Measurements from ENCODE around the gene PDXDC1. TPM values are rescaled to one million over a fixed set of nuclear protein-coding genes. Genes with fewer than 3 reads are reported as not detected.
"Not testable (repeated sequence)": the region's sequence is repeated elsewhere in the genome, so short reads cannot be mapped to it uniquely, and the experiment has no call there.

PDXDC1 gene
- total and polyA plus RNA-seq, 12 donors, result 24.9 to 88.5 (median 69.4) TPM

GRCh38 chr16:15046692-15047376 is 72.0 kb downstream of the PDXDC1 start:
- DNase-seq, result no peak
- no peak for ATAC-seq
- 96 to 97% methylated on average over 21 of the region's 21 CpGs for WGBS, 2 donors
- Histone ChIP-seq H3K4me3 (no peak overlapping the region), H3K9me3 (no peaks in the 10 kb centered on the region), H3K27ac (no peak overlapping the region), H3K4me1 (peaks cover 0 to 17% (median 5%) of the 10 kb centered on the region in 9 donors), H3K27me3 (no peaks in the 10 kb centered on the region), H3K36me3 (peaks cover 0 to 54% (median 0%) of the 10 kb centered on the region in 9 donors)
- no peak for TF ChIP-seq CTCF (IDR thresholded peaks at IDR 0.05)
- intact Hi-C loops (cut with DNase I), result no loop called here

DNA sequence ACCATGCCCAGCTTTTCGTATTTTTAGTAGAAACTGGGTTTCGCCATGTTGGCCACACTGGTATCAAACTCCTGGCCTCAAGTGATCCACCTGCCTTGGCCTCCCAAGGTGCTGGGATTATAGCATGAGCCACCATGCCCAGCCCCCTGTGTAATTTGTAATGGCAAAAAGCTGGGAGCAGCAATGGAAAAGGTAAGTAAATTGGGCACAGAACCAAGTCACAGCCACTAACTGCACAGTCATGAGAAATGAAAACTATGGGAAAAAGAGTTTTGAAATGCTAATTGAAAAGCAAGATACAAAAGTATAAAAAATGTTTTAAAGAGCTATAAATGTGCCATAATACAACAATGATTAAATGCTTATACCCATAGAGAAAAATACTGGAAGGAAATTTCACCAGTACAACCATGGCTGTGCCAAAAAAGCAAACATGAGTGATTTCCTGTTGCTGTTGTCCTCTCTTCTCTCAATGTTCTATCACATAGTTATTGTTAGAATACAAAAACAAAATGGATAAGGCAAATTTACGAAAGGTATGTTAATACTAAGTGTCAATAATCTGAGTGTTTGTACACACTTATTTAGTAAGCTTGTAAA is 74.9 kb downstream of the PDXDC1 start:
- H3K36me3 ChIP-seq, result peaks cover 0 to 31% (median 0%) of the 10 kb centered on the region in 9 donors
- no peak overlapping the region for H3K27ac ChIP-seq
- H3K4me1 ChIP-seq, result peaks cover 0 to 33% (median 7%) of the 10 kb centered on the region in 9 donors
- ATAC-seq (no peak), DNase-seq (no peak)
- no peak for TF ChIP-seq CTCF (IDR thresholded peaks at IDR 0.05)
- H3K27me3 ChIP-seq, result no peaks in the 10 kb centered on the region
- WGBS, 2 donors, result 88 to 91% methylated on average over 3 of the region's 3 CpGs
- H3K9me3 ChIP-seq, result no peaks in the 10 kb centered on the region
- intact Hi-C loops (cut with DNase I), result no loop called here
- H3K4me3 ChIP-seq, result no peak overlapping the region

- WGBS, 2 donors, result 92 to 100% methylated on average over 1 of the region's 1 CpG
- intact Hi-C loops (cut with DNase I); H3K27me3 ChIP-seq: not testable (repeated sequence)
These were observed 75.6 kb downstream of the PDXDC1 start for GRCh38 chr16:15050440-15050839.

DNA sequence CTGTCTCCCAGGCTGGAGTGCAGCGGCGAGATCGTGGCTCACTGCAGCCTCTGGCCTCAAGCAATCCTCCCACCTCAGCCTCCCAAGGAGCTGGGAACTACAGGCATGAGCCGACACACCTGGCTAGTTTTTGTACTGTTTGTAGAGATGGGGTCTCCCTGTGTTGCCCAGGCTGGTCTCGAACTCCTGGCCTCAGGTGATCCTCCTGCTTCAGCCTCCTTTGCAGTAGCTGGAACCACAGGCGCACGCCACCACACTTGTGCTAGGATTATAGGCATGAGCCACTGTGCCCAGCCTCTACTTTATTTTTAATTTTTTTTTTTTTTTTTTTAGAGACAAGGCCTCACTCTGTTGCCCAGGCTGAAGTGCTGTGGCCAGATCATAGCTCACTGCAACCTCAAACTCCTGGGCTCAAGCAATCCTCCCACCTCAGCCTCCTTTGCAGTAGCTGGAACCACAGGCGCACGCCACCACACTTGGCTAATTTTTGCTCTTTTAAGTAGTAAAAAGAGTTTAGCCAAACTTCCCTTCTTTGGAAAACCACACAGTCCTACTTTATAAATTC is 76.6 kb downstream of the PDXDC1 start:
- intact Hi-C loops (cut with DNase I), result no loop called here
- Histone ChIP-seq H3K27ac (no peak overlapping the region), H3K9me3 (no peaks in the 10 kb centered on the region), H3K36me3 (peaks cover 0 to 16% (median 0%) of the 10 kb centered on the region in 9 donors), H3K4me3 (no peak overlapping the region), H3K27me3 (no peaks in the 10 kb centered on the region), H3K4me1 (peaks cover 3 to 42% (median 12%) of the 10 kb centered on the region in 9 donors)
- DNase-seq, result no peak
- no peak for ATAC-seq
- WGBS, 2 donors, result 96 to 97% methylated on average over 9 of the region's 9 CpGs
- no peak for TF ChIP-seq CTCF (IDR thresholded peaks at IDR 0.05)

More at GRCh38 chr16:15050440-15050839, 75.6 kb downstream of the PDXDC1 start:
- not testable (repeated sequence) for DNase-seq, H3K4me3 ChIP-seq, ATAC-seq, H3K9me3 ChIP-seq, H3K27ac ChIP-seq
- Histone ChIP-seq H3K36me3 (peaks cover 0 to 26% (median 0%) of the 10 kb centered on the region in 9 donors), H3K4me1 (peaks cover 0 to 38% (median 10%) of the 10 kb centered on the region in 9 donors)
